H9 (cell line): ENCODE results near the gene SNED1. TPM values are rescaled to one million over a fixed set of nuclear protein-coding genes. Genes with fewer than 3 reads are reported as not detected.

Experiments
- DNase-seq: peaks from one replicate; pipeline ENCODE4 v3.0.0-alpha.2; 2017
- H2AFZ ChIP-seq: one replicate; pipeline ENCODE4 v1.6.1; 2013; ENCODE audit warnings: mild to moderate bottlenecking, low read length, control low read depth, moderate library complexity
- H2AK5ac ChIP-seq: 2 replicates; pipeline ENCODE4 v1.6.1; 2013; ENCODE audit warnings: low read length, control low read depth, mixed read lengths; ENCODE audit not compliant: insufficient read length
- H2BK120ac ChIP-seq: one replicate; pipeline ENCODE4 v1.6.1; 2013; ENCODE audit warnings: low read depth, mild to moderate bottlenecking, low read length, control low read depth, inconsistent platforms; ENCODE audit not compliant: poor library complexity, severe bottlenecking
- H2BK12ac ChIP-seq: 2 replicates; pipeline ENCODE4 v1.6.1; 2013; ENCODE audit warnings: low read length, control low read depth, mixed read lengths, low read depth; ENCODE audit not compliant: insufficient read length
- H2BK15ac ChIP-seq: 2 replicates; pipeline ENCODE4 v1.6.1; 2013; ENCODE audit warnings: low read depth, low read length, control low read depth
- H2BK20ac ChIP-seq: one replicate; pipeline ENCODE4 v1.6.1; 2013; ENCODE audit warnings: low read depth, mild to moderate bottlenecking, low read length, control low read depth, inconsistent platforms; ENCODE audit not compliant: poor library complexity, severe bottlenecking
- H2BK5ac ChIP-seq: 2 replicates; pipeline ENCODE4 v1.6.1; 2013; ENCODE audit warnings: low read length, control low read depth, mixed read lengths; ENCODE audit not compliant: insufficient read length
- H3K14ac ChIP-seq: 2 replicates; pipeline ENCODE4 v1.6.1; 2013; ENCODE audit warnings: low read length, control low read depth; ENCODE audit not compliant: insufficient read depth
- H3K18ac ChIP-seq: 2 replicates; pipeline ENCODE4 v1.6.1; 2013; ENCODE audit warnings: low read depth, mild to moderate bottlenecking, mixed read lengths, low read length, control low read depth; ENCODE audit not compliant: insufficient read length
- H3K23ac ChIP-seq: 2 replicates; pipeline ENCODE4 v1.6.1; 2013; ENCODE audit warnings: low read length, control low read depth, mixed read lengths, low read depth; ENCODE audit not compliant: insufficient read length
- H3K23me2 ChIP-seq: 2 replicates; pipeline ENCODE4 v1.6.1; 2013; ENCODE audit warnings: low read depth, mild to moderate bottlenecking, mixed read lengths, low read length, control low read depth; ENCODE audit not compliant: insufficient read length, poor library complexity, severe bottlenecking
- H3K27ac ChIP-seq: 2 replicates; pipeline ENCODE4 v1.5.1; 2013; ENCODE audit warnings: low read length, control low read depth, mixed read lengths, low read depth; ENCODE audit not compliant: insufficient read length
- H3K27me3 ChIP-seq: 2 replicates; pipeline ENCODE4 v1.6.1; 2013; ENCODE audit warnings: low read length, control low read depth, inconsistent platforms; ENCODE audit not compliant: insufficient read depth
- H3K4ac ChIP-seq: 2 replicates; pipeline ENCODE4 v1.6.1; 2013; ENCODE audit warnings: low read depth, mild to moderate bottlenecking, control low read depth, inconsistent platforms, low read length, moderate library complexity
- H3K4me1 ChIP-seq: 2 replicates; pipeline ENCODE4 v1.6.1; 2013; ENCODE audit warnings: low read length, control low read depth, inconsistent platforms; ENCODE audit not compliant: insufficient read depth
- H3K4me2 ChIP-seq: 2 replicates; pipeline ENCODE4 v1.6.1; 2013; ENCODE audit warnings: low read length, control low read depth, mixed read lengths; ENCODE audit not compliant: insufficient read length, insufficient read depth
- H3K56ac ChIP-seq: 2 replicates; pipeline ENCODE4 v1.6.1; 2013; ENCODE audit warnings: low read depth, mild to moderate bottlenecking, mixed read lengths, low read length, control low read depth; ENCODE audit not compliant: insufficient read length
- H3K79me1 ChIP-seq: 2 replicates; pipeline ENCODE4 v1.6.1; 2013; ENCODE audit warnings: low read depth, mild to moderate bottlenecking, moderate library complexity, low read length, control low read depth, inconsistent platforms; ENCODE audit not compliant: insufficient read depth, poor library complexity, severe bottlenecking
- H3K79me2 ChIP-seq: 2 replicates; pipeline ENCODE4 v1.6.1; 2013; ENCODE audit warnings: low read length, control low read depth, inconsistent platforms; ENCODE audit not compliant: insufficient read depth
- H3K9ac ChIP-seq: 2 replicates; pipeline ENCODE4 v1.6.1; 2013; ENCODE audit warnings: low read length, control low read depth, mixed read lengths; ENCODE audit not compliant: insufficient read length; ENCODE audit errors: extremely low read depth
- H3K9me3 ChIP-seq: one replicate; pipeline ENCODE4 v1.6.1; 2013; ENCODE audit warnings: low read depth, low read length, inconsistent platforms; ENCODE audit not compliant: control insufficient read depth
- H3T11ph ChIP-seq: one replicate; pipeline ENCODE4 v1.6.1; 2013; ENCODE audit warnings: mild to moderate bottlenecking, low read length, control low read depth, inconsistent platforms
- H4K20me1 ChIP-seq: one replicate; pipeline ENCODE4 v1.6.1; 2013; ENCODE audit not compliant: control insufficient read depth, insufficient read length, insufficient read depth
- H4K5ac ChIP-seq: 2 replicates; pipeline ENCODE4 v1.6.1; 2013; ENCODE audit warnings: low read depth, mild to moderate bottlenecking, mixed read lengths, low read length, control low read depth; ENCODE audit not compliant: insufficient read length
- H4K8ac ChIP-seq: replicated peaks from 2 replicates; pipeline ENCODE4 v1.6.1; 2013; ENCODE audit warnings: low read length, control low read depth, mixed read lengths, low read depth; ENCODE audit not compliant: insufficient read length
- H4K91ac ChIP-seq: 2 replicates; pipeline ENCODE4 v1.6.1; 2013; ENCODE audit warnings: low read depth, mild to moderate bottlenecking, moderate library complexity, mixed read lengths, low read length, control low read depth; ENCODE audit not compliant: insufficient read length
- H3K27ac Mint-ChIP-seq, 3 experiments: 2 replicates in 2 of 3; 3 replicates in 1 of 3; pipeline ENCODE4 v1.8.0; 2020 to 2021; ENCODE audit warnings: mixed read lengths in 3 of 3, mild to moderate bottlenecking in 1 of 3, moderate library complexity in 1 of 3
- H3K27me3 Mint-ChIP-seq: 2 replicates; pipeline ENCODE4 v1.8.0; 2021; ENCODE audit warnings: low read depth, mild to moderate bottlenecking, moderate library complexity, mixed read lengths
- H3K36me3 Mint-ChIP-seq, 3 experiments: 2 replicates in 2 of 3; 3 replicates in 1 of 3; pipeline ENCODE4 v1.8.0; 2020 to 2021; ENCODE audit warnings: low read depth in 3 of 3, mixed read lengths in 3 of 3; ENCODE audit not compliant: insufficient read depth in 1 of 3
- H3K4me1 Mint-ChIP-seq, 2 experiments: 2 replicates each; pipeline ENCODE4 v1.8.0; 2020; ENCODE audit warnings: mixed read lengths in 2 of 2
- H3K4me3 Mint-ChIP-seq, 2 experiments: 2 replicates in 1 of 2; 3 replicates in 1 of 2; pipeline ENCODE4 v1.8.0; 2020 to 2021; ENCODE audit warnings: mild to moderate bottlenecking in 2 of 2, mixed read lengths in 2 of 2, moderate library complexity in 1 of 2
- H3K9me3 Mint-ChIP-seq, 2 experiments: 2 replicates in 1 of 2; 3 replicates in 1 of 2; pipeline ENCODE4 v1.8.0; 2020; ENCODE audit warnings: mild to moderate bottlenecking in 2 of 2, mixed read lengths in 2 of 2, moderate library complexity in 1 of 2
- WGBS: extraction: QIAGEN DNeasy Blood & Tissue Kit; methylation state at CpG from one replicate; pipeline ENCODE4 v1.1.7; 2013; ENCODE audit warnings: missing lambda C conversion rate, low lambda C conversion rate, mixed read lengths; ENCODE audit not compliant: insufficient read length; ENCODE audit errors: extremely low coverage; 5-methylcytosine and 5-hydroxymethylcytosine counted together
- total RNA-seq: library from RNA; stranded (reverse); gene quantifications from 2 replicates; pipeline ENCODE4 v1.2.1, GENCODE V29; 2021
- TF ChIP-seq, protein P1 (sequence below): fragments of 200-600 bp; sonication (generic); conservative IDR thresholded peaks from 3 replicates; pipeline ENCODE4 v1.8.0; 2021; ENCODE audit warnings: antibody characterized with exemption, mild to moderate bottlenecking

The SNED1 gene
- total RNA-seq, 1 experiment from 2014 or later = 2.5 TPM

DNA sequence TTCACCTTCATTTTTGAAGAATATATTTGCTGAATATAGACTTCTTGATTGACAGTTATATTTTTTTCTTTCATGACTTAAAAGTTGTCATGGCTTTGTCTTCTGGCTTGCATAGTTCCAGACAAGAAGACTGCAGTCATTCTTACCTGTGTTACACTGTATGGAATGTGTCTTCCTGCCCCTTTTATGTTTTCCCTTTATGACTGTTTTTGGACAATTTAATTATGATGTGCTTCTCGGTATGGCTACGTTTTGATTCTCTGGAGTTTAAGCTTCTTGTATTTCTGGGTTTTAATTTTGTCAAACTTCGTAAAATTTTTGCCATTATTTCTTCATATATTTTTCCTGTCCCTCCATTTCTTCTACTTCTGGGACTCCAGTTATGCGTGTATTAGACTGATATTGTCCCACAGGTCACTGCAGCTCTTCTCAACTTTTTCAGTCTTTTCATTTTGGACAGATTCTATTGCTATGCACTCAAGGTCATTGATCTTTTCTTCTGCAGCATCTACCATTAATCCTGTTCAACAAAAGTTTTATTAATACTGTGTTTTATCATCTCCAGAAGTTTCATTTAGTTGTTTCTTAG lies 86.5 kb downstream of the SNED1 start:
- Histone ChIP-seq H4K20me1 (no peaks in the 10 kb centered on the region), H3K56ac (no peak overlapping the region), H3K4me2 (no peak overlapping the region), H3K18ac (no peak overlapping the region), H2BK5ac (no peak overlapping the region), H2BK120ac (no peak overlapping the region), H3T11ph (no peak overlapping the region), H3K79me1 (no peaks in the 10 kb centered on the region), H2BK12ac (no peak overlapping the region), H3K14ac (no peak overlapping the region), H3K27me3 (no peaks in the 10 kb centered on the region), H3K4ac (no peak overlapping the region), H3K23me2 (no peaks in the 10 kb centered on the region), H4K8ac (no peak overlapping the region), H3K79me2 (no peaks in the 10 kb centered on the region), H2BK15ac (no peak overlapping the region), H3K27ac (no peak overlapping the region), H3K23ac (no peak overlapping the region), H3K9me3 (no peaks in the 10 kb centered on the region), H3K9ac (no peak overlapping the region), H2AFZ (no peak overlapping the region), H4K5ac (no peak overlapping the region), H3K4me1 (no peaks in the 10 kb centered on the region), H4K91ac (no peak overlapping the region), H2BK20ac (no peak overlapping the region), H2AK5ac (no peak overlapping the region)
- H3K27me3 Mint-ChIP-seq = no peaks in the 10 kb centered on the region
- no peak overlapping the region for H3K27ac Mint-ChIP-seq
- no peak for DNase-seq
- no CpG with 5 or more reads among the region's 4 CpGs for WGBS
- H3K4me1 Mint-ChIP-seq = no peaks in the 10 kb centered on the region
- H3K9me3 Mint-ChIP-seq = no peaks in the 10 kb centered on the region
- no peak overlapping the region for H3K4me3 Mint-ChIP-seq
- TF ChIP-seq, protein P1, sequence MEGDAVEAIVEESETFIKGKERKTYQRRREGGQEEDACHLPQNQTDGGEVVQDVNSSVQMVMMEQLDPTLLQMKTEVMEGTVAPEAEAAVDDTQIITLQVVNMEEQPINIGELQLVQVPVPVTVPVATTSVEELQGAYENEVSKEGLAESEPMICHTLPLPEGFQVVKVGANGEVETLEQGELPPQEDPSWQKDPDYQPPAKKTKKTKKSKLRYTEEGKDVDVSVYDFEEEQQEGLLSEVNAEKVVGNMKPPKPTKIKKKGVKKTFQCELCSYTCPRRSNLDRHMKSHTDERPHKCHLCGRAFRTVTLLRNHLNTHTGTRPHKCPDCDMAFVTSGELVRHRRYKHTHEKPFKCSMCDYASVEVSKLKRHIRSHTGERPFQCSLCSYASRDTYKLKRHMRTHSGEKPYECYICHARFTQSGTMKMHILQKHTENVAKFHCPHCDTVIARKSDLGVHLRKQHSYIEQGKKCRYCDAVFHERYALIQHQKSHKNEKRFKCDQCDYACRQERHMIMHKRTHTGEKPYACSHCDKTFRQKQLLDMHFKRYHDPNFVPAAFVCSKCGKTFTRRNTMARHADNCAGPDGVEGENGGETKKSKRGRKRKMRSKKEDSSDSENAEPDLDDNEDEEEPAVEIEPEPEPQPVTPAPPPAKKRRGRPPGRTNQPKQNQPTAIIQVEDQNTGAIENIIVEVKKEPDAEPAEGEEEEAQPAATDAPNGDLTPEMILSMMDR = no peak
- H3K36me3 Mint-ChIP-seq = peaks cover 18 to 43% (median 41%) of the 10 kb centered on the region in 3 experiments; a peak in 6 of 7 replicates
